Measurements from ENCODE around the gene ATF7IP.

Gene ATF7IP

DNA sequence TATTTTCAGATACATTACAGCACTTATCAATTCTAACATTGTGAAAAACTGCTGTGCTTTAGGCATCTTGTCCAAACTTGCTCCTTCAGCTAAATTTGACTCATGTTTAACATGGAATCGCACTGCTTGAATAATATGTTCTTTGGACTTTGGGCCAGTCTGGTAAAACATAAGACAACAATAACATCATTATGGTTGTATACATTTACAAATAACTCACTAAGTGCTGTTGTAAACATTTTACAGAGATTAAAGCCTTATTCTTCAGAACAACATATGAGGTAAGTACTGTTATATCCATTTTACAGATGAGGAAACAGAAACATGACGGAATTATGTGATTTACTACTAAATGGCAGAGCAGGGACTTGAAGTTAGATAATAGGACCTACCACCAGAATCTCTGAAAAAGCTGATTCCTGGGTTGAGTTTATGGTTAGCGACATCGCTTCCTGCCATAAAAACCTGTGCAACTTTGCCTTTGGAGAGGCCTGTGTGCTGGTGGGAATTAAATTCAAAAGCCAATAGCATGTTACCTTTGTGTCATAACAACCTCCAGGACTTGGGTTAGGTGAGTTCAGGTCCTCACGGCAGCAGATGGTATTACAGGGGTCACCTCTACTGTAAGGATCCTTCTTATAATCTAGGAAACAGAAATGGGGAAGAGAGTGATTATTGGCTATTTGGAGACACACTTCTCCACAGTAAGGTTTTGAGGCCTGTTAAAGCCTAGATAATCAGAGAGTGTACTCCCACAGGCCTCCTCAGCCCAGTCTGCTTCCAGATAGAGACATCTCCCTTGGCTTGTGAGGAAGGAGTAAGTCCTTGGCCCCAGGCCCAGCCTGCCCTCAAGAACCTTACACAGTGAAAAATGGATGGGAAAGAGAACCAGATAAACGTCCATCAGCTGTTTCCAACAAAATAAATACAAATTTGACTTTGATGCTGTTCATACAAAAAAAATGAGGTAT is 140.4 kb downstream of the ATF7IP start:
- Histone ChIP-seq H3K4me1 (ENCODE audit: control insufficient read depth in 2 of 2, insufficient read depth in 1 of 2, low read depth in 1 of 2, low read length in 2 of 2) (no peaks in the 10 kb centered on the region), H3K4me3 (ENCODE audit: low read length in 2 of 2) (no peak overlapping the region), H3K4me2 (ENCODE audit: insufficient read depth, low read length, poor library complexity, severe bottlenecking) (no peak overlapping the region), H2BK120ac (ENCODE audit: low read depth, low read length) (no peak overlapping the region), H3K14ac (ENCODE audit: low read length) (no peak overlapping the region), H2AK5ac (ENCODE audit: low read depth, low read length) (no peak overlapping the region), H4K8ac (ENCODE audit: low read depth, low read length) (no peak overlapping the region), H2BK12ac (ENCODE audit: low read length) (no peak overlapping the region), H3K9ac (ENCODE audit: low read depth, low read length, poor library complexity) (no peak overlapping the region), H2AFZ (ENCODE audit: low read length) (no peak overlapping the region), H3K23ac (ENCODE audit: low read depth, low read length, poor library complexity) (no peak overlapping the region), H4K91ac (ENCODE audit: low read depth, low read length, poor library complexity) (no peak overlapping the region), H2BK15ac (ENCODE audit: low read length) (no peak overlapping the region), H3K9me3 (replicated peaks in 1 of 2; ENCODE audit: control insufficient read depth in 2 of 2, insufficient read depth in 1 of 2, low read depth in 1 of 2, low read length in 2 of 2) (no peaks in the 10 kb centered on the region), H3K27ac (replicated peaks; ENCODE audit: low read length) (no peak overlapping the region), H3K27me3 (ENCODE audit: control insufficient read depth in 3 of 3, insufficient read depth in 3 of 3, low read depth in 1 of 3, low read length in 3 of 3) (no peaks in the 10 kb centered on the region), H3K4ac (ENCODE audit: low read length) (no peak overlapping the region), H3K18ac (ENCODE audit: low read length) (no peak overlapping the region), H3K79me1 (ENCODE audit: low read depth, low read length) (no peaks in the 10 kb centered on the region), H3K36me3 (replicated peaks in 1 of 2; ENCODE audit: control insufficient read depth in 2 of 2, insufficient read depth in 2 of 2, low read length in 2 of 2) (peaks cover 0 to 48% of the 10 kb centered on the region in 2 donors), H2BK5ac (ENCODE audit: low read length) (no peak overlapping the region)
- no CpG with 5 or more reads among the region's 6 CpGs for WGBS, 2 donors (ENCODE audit: extremely low coverage in 2 of 2, insufficient read length in 2 of 2, insufficient replicate concordance in 1 of 2)
- DNase-seq (ENCODE audit: low spot score) = no peak

DNA sequence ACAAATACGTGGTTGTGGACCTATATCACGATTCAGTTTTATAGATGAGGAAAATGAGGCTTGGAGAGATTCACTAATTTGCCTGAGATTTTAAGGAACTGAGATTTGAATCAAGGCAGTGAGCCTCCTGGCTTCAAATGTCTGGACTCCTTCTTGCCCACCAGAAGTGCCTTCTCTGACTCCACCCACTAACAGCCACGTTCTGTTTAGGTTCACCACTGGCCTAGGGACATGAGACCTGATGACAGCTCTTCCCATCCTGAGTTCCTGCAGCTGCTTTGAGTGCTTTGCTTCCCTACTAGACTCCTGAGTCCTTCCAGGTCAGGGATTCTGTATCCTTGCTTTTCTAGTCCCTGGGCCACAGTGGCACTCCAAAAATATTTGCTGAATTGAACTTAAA is 145.1 kb downstream of the ATF7IP start:
- no peak overlapping the region for H3K9ac ChIP-seq (ENCODE audit: low read depth, low read length, poor library complexity)
- no peaks in the 10 kb centered on the region for H3K4me1 ChIP-seq (ENCODE audit: control insufficient read depth in 2 of 2, insufficient read depth in 1 of 2, low read depth in 1 of 2, low read length in 2 of 2)
- no peak overlapping the region for H3K27ac ChIP-seq (replicated peaks; ENCODE audit: low read length)
- no peaks in the 10 kb centered on the region for H3K9me3 ChIP-seq (replicated peaks in 1 of 2; ENCODE audit: control insufficient read depth in 2 of 2, insufficient read depth in 1 of 2, low read depth in 1 of 2, low read length in 2 of 2)
- no peak overlapping the region for H2BK12ac ChIP-seq (ENCODE audit: low read length)
- no peak overlapping the region for H3K4ac ChIP-seq (ENCODE audit: low read length)
- H2AFZ ChIP-seq (ENCODE audit: low read length) = no peak overlapping the region
- WGBS, 2 donors (ENCODE audit: extremely low coverage in 2 of 2, insufficient read length in 2 of 2, insufficient replicate concordance in 1 of 2) = no CpG with 5 or more reads among the region's 3 CpGs
- no peak overlapping the region for H2BK5ac ChIP-seq (ENCODE audit: low read length)
- no peak overlapping the region for H3K4me3 ChIP-seq (ENCODE audit: low read length in 2 of 2)
- H4K8ac ChIP-seq (ENCODE audit: low read depth, low read length) = no peak overlapping the region
- no peak overlapping the region for H3K23ac ChIP-seq (ENCODE audit: low read depth, low read length, poor library complexity)
- H3K14ac ChIP-seq (ENCODE audit: low read length) = no peak overlapping the region
- peaks cover 0 to 7% of the 10 kb centered on the region in 2 donors for H3K36me3 ChIP-seq (replicated peaks in 1 of 2; ENCODE audit: control insufficient read depth in 2 of 2, insufficient read depth in 2 of 2, low read length in 2 of 2)
- no peak overlapping the region for H3K4me2 ChIP-seq (ENCODE audit: insufficient read depth, low read length, poor library complexity, severe bottlenecking)
- no peaks in the 10 kb centered on the region for H3K79me1 ChIP-seq (ENCODE audit: low read depth, low read length)
- H2AK5ac ChIP-seq (ENCODE audit: low read depth, low read length) = no peak overlapping the region
- no peak overlapping the region for H4K91ac ChIP-seq (ENCODE audit: low read depth, low read length, poor library complexity)
- H3K18ac ChIP-seq (ENCODE audit: low read length) = no peak overlapping the region
- H3K27me3 ChIP-seq (ENCODE audit: control insufficient read depth in 3 of 3, insufficient read depth in 3 of 3, low read depth in 1 of 3, low read length in 3 of 3) = no peaks in the 10 kb centered on the region
- no peak overlapping the region for H2BK15ac ChIP-seq (ENCODE audit: low read length)
- no peak for DNase-seq (ENCODE audit: low spot score)
- no peak overlapping the region for H2BK120ac ChIP-seq (ENCODE audit: low read depth, low read length)

DNA sequence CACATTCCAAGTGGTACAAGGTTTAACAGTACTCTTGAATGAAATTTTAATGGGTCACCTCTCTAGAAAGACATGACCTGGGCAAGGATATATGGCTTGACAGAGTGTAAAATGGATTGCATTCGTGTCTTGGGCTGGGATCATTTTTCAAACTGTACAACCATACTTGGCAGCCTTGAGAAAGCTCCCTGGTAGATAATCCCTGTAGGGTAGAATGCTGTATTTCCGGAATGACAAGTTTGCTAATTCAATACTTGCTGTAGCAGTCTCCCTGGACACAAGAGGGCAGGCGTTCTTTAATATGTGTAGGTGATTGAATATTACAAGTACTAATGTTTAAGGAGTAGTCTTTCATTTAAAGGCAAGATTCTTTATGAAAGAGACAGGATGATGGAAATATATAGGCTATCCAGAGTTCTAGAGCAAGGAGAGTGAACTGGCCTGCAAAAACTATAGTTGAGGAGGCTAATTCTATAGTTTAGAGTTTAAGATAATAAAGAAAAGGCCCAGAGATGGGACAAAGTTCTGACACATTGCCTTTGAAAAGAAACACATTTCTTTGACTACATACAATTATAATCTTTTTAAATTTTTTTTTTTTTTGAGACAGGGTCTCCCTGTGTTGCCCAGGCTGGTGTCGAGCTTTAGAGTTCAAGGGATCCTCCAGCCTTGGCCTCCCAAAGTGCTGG is 148.8 kb downstream of the ATF7IP start:
- Histone ChIP-seq H3K4ac (ENCODE audit: low read length) (no peak overlapping the region), H3K4me1 (ENCODE audit: control insufficient read depth in 2 of 2, insufficient read depth in 1 of 2, low read depth in 1 of 2, low read length in 2 of 2) (no peaks in the 10 kb centered on the region), H4K91ac (ENCODE audit: low read depth, low read length, poor library complexity) (no peak overlapping the region), H3K27me3 (ENCODE audit: control insufficient read depth in 3 of 3, insufficient read depth in 3 of 3, low read depth in 1 of 3, low read length in 3 of 3) (no peaks in the 10 kb centered on the region), H2BK12ac (ENCODE audit: low read length) (no peak overlapping the region), H3K9ac (ENCODE audit: low read depth, low read length, poor library complexity) (no peak overlapping the region), H3K79me1 (ENCODE audit: low read depth, low read length) (no peaks in the 10 kb centered on the region), H3K9me3 (replicated peaks in 1 of 2; ENCODE audit: control insufficient read depth in 2 of 2, insufficient read depth in 1 of 2, low read depth in 1 of 2, low read length in 2 of 2) (no peaks in the 10 kb centered on the region), H3K14ac (ENCODE audit: low read length) (no peak overlapping the region), H3K23ac (ENCODE audit: low read depth, low read length, poor library complexity) (no peak overlapping the region), H2BK15ac (ENCODE audit: low read length) (no peak overlapping the region), H3K4me3 (ENCODE audit: low read length in 2 of 2) (no peak overlapping the region), H2BK120ac (ENCODE audit: low read depth, low read length) (no peak overlapping the region), H3K36me3 (replicated peaks in 1 of 2; ENCODE audit: control insufficient read depth in 2 of 2, insufficient read depth in 2 of 2, low read length in 2 of 2) (no peaks in the 10 kb centered on the region), H3K18ac (ENCODE audit: low read length) (no peak overlapping the region), H3K27ac (replicated peaks; ENCODE audit: low read length) (no peak overlapping the region), H2AK5ac (ENCODE audit: low read depth, low read length) (no peak overlapping the region), H2AFZ (ENCODE audit: low read length) (no peak overlapping the region), H2BK5ac (ENCODE audit: low read length) (no peak overlapping the region), H3K4me2 (ENCODE audit: insufficient read depth, low read length, poor library complexity, severe bottlenecking) (no peak overlapping the region), H4K8ac (ENCODE audit: low read depth, low read length) (no peak overlapping the region)
- DNase-seq (ENCODE audit: low spot score) = no peak
- no CpG with 5 or more reads among the region's 4 CpGs for WGBS, 2 donors (ENCODE audit: extremely low coverage in 2 of 2, insufficient read length in 2 of 2, insufficient replicate concordance in 1 of 2)

DNA sequence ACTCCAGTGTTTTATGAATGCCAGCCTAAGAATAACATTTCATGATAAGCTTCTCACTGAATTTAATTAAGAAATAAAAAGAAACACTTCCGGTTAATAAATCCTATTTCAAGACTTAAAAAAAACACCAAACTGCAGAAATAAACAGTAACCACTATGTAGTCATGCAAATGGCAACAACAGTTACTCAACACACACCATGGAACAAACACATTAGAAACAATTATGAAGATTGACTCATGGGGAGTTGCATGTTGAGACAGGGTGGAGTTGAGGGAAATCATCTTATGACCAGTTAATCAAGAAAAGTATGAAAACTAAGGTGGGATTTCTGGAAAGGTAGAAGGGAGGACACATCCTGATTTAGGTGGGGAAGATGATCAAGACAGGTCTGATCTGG is 149.5 kb downstream of the ATF7IP start:
- H3K9ac ChIP-seq (ENCODE audit: low read depth, low read length, poor library complexity) = no peak overlapping the region
- H3K27me3 ChIP-seq (ENCODE audit: control insufficient read depth in 3 of 3, insufficient read depth in 3 of 3, low read depth in 1 of 3, low read length in 3 of 3) = no peaks in the 10 kb centered on the region
- H3K4me2 ChIP-seq (ENCODE audit: insufficient read depth, low read length, poor library complexity, severe bottlenecking) = no peak overlapping the region
- H3K4ac ChIP-seq (ENCODE audit: low read length) = no peak overlapping the region
- WGBS, 2 donors (ENCODE audit: extremely low coverage in 2 of 2, insufficient read length in 2 of 2, insufficient replicate concordance in 1 of 2) = no CpG with 5 or more reads among the region's 1 CpG
- no peak overlapping the region for H2BK15ac ChIP-seq (ENCODE audit: low read length)
- no peaks in the 10 kb centered on the region for H3K79me1 ChIP-seq (ENCODE audit: low read depth, low read length)
- no peak overlapping the region for H4K91ac ChIP-seq (ENCODE audit: low read depth, low read length, poor library complexity)
- no peak overlapping the region for H2AK5ac ChIP-seq (ENCODE audit: low read depth, low read length)
- H3K36me3 ChIP-seq (replicated peaks in 1 of 2; ENCODE audit: control insufficient read depth in 2 of 2, insufficient read depth in 2 of 2, low read length in 2 of 2) = no peaks in the 10 kb centered on the region
- no peak overlapping the region for H3K23ac ChIP-seq (ENCODE audit: low read depth, low read length, poor library complexity)
- H3K18ac ChIP-seq (ENCODE audit: low read length) = no peak overlapping the region
- no peak overlapping the region for H2BK5ac ChIP-seq (ENCODE audit: low read length)
- H3K27ac ChIP-seq (replicated peaks; ENCODE audit: low read length) = no peak overlapping the region
- no peaks in the 10 kb centered on the region for H3K9me3 ChIP-seq (replicated peaks in 1 of 2; ENCODE audit: control insufficient read depth in 2 of 2, insufficient read depth in 1 of 2, low read depth in 1 of 2, low read length in 2 of 2)
- no peaks in the 10 kb centered on the region for H3K4me1 ChIP-seq (ENCODE audit: control insufficient read depth in 2 of 2, insufficient read depth in 1 of 2, low read depth in 1 of 2, low read length in 2 of 2)
- H3K4me3 ChIP-seq (ENCODE audit: low read length in 2 of 2) = no peak overlapping the region
- H2BK120ac ChIP-seq (ENCODE audit: low read depth, low read length) = no peak overlapping the region
- DNase-seq (ENCODE audit: low spot score) = no peak
- H4K8ac ChIP-seq (ENCODE audit: low read depth, low read length) = no peak overlapping the region
- no peak overlapping the region for H2AFZ ChIP-seq (ENCODE audit: low read length)
- no peak overlapping the region for H2BK12ac ChIP-seq (ENCODE audit: low read length)
- H3K14ac ChIP-seq (ENCODE audit: low read length) = no peak overlapping the region
